IMR-90 (cell line): Measurements from ENCODE around the gene KCNS1. TPM values are rescaled to one million over a fixed set of nuclear protein-coding genes. Genes with fewer than 3 reads are reported as not detected.

Experiments
- ATAC-seq: fragments of 200-7000 bp; cut with Tn5 transposase; 2 replicates; pipeline ENCODE4 v1.9.1; 2020; ENCODE audit warnings: low read depth, mild to moderate bottlenecking, moderate library complexity
- BruUV-seq: library from RNA; stranded (reverse); fragments of 400-500 nt; replicated peaks from 2 replicates; lab custom pipeline; 2021; lab: Mats Ljungman, UMichigan
- CTCF ChIA-PET: fragments of 300-600 bp; formaldehyde crosslinking; extraction: SDS; loops from one replicate; lab custom pipeline; 2021; ENCODE audit warnings: antibody characterized with exemption; lab: Yijun Ruan, JAX
- POLR2A ChIA-PET: fragments of 300-600 bp; sonication (Branson Sonifier 250); formaldehyde crosslinking; loops from one replicate; lab custom pipeline; 2022; ENCODE audit warnings: antibody characterized with exemption; ENCODE audit not compliant: unreplicated experiment; lab: Charles Lee
- DNase-seq: peaks from one replicate; pipeline ENCODE4 v3.0.0; 2013
- H2AFZ ChIP-seq: replicated peaks from 2 replicates; pipeline ENCODE3; 2013; ENCODE audit warnings: low read length, mild to moderate bottlenecking; ENCODE audit not compliant: poor library complexity
- H2AK5ac ChIP-seq: 2 replicates; pipeline ENCODE4 v1.6.1; 2013; ENCODE audit warnings: low read depth, low read length, inconsistent platforms
- H2AK9ac ChIP-seq: replicated peaks from 2 replicates; pipeline ENCODE3; 2013; ENCODE audit warnings: mild to moderate bottlenecking, low read depth, low read length, moderate library complexity; ENCODE audit not compliant: poor library complexity
- H2BK120ac ChIP-seq: 2 replicates; pipeline ENCODE4 v1.6.1; 2013; ENCODE audit warnings: low read depth, low read length, inconsistent platforms
- H2BK15ac ChIP-seq: 3 replicates; pipeline ENCODE4 v1.6.1; 2013; ENCODE audit warnings: low read depth, low read length, inconsistent platforms
- H2BK20ac ChIP-seq: 2 replicates; pipeline ENCODE4 v1.6.1; 2013; ENCODE audit warnings: low read depth, mild to moderate bottlenecking, inconsistent platforms, low read length, moderate library complexity
- H2BK5ac ChIP-seq: 2 replicates; pipeline ENCODE4 v1.6.1; 2013; ENCODE audit warnings: mild to moderate bottlenecking, low read depth, low read length, inconsistent platforms; ENCODE audit not compliant: poor library complexity, severe bottlenecking
- H3K14ac ChIP-seq: replicated peaks from 2 replicates; pipeline ENCODE4 v1.6.1; 2013; ENCODE audit warnings: low read depth, low read length, inconsistent platforms
- H3K18ac ChIP-seq: 2 replicates; pipeline ENCODE4 v1.6.1; 2013; ENCODE audit warnings: low read depth, low read length, control low read depth
- H3K23ac ChIP-seq: 2 replicates; pipeline ENCODE4 v1.6.1; 2013; ENCODE audit warnings: low read depth, low read length, inconsistent platforms
- H3K27ac ChIP-seq: 2 replicates; pipeline ENCODE4 v1.5.1; 2013; ENCODE audit warnings: mild to moderate bottlenecking, control low read depth, low read length; ENCODE audit not compliant: insufficient read depth
- H3K27me3 ChIP-seq: 2 replicates; pipeline ENCODE4 v1.6.1; 2013; ENCODE audit warnings: low read length; ENCODE audit not compliant: control insufficient read depth, insufficient read depth
- H3K36me3 ChIP-seq: 2 replicates; pipeline ENCODE4 v1.6.1; 2013; ENCODE audit warnings: low read length, mixed read lengths; ENCODE audit not compliant: control insufficient read depth, insufficient read depth
- H3K4ac ChIP-seq: 2 replicates; pipeline ENCODE4 v1.6.1; 2013; ENCODE audit warnings: low read depth, low read length, inconsistent platforms
- H3K4me1 ChIP-seq: 2 replicates; pipeline ENCODE4 v1.6.1; 2013; ENCODE audit warnings: low read length, mixed read lengths; ENCODE audit not compliant: control insufficient read depth, insufficient read depth
- H3K4me2 ChIP-seq: 2 replicates; pipeline ENCODE4 v1.6.1; 2013; ENCODE audit warnings: low read depth, mild to moderate bottlenecking, control low read depth, low read length, moderate library complexity
- H3K4me3 ChIP-seq: 2 replicates; pipeline ENCODE4 v1.5.1; 2013; ENCODE audit warnings: low read depth, mild to moderate bottlenecking, control low read depth, low read length, moderate library complexity; ENCODE audit not compliant: insufficient read depth
- H3K56ac ChIP-seq: 2 replicates; pipeline ENCODE4 v1.6.1; 2013; ENCODE audit warnings: low read length, inconsistent platforms; ENCODE audit not compliant: insufficient read depth; ENCODE audit errors: extremely low read depth
- H3K79me1 ChIP-seq, 2 experiments: 2 replicates each; pipeline ENCODE4 v1.6.1; 2013; ENCODE audit warnings: low read length in 2 of 2, inconsistent platforms in 1 of 2, low read depth in 1 of 2
- H3K9ac ChIP-seq: 2 replicates; pipeline ENCODE4 v1.6.1; 2013; ENCODE audit warnings: low read depth, low read length, control low read depth
- H3K9me1 ChIP-seq: 2 replicates; pipeline ENCODE4 v1.6.1; 2013; ENCODE audit warnings: low read length, inconsistent platforms; ENCODE audit not compliant: insufficient read depth
- H3K9me3 ChIP-seq: 2 replicates; pipeline ENCODE4 v1.6.1; 2013; ENCODE audit warnings: low read length; ENCODE audit not compliant: control insufficient read depth, insufficient read depth
- H4K20me1 ChIP-seq: 2 replicates; pipeline ENCODE4 v1.6.1; 2013; ENCODE audit warnings: low read length, inconsistent platforms; ENCODE audit not compliant: insufficient read depth
- H4K5ac ChIP-seq: 2 replicates; pipeline ENCODE4 v1.6.1; 2013; ENCODE audit warnings: mild to moderate bottlenecking, low read depth, low read length, control low read depth
- H4K8ac ChIP-seq, 2 experiments: 2 replicates each; pipeline ENCODE4 v1.6.1; 2013; ENCODE audit warnings: low read depth in 2 of 2, low read length in 2 of 2, control low read depth in 1 of 2, inconsistent platforms in 1 of 2
- H4K91ac ChIP-seq: 2 replicates; pipeline ENCODE4 v1.6.1; 2013; ENCODE audit warnings: low read depth, low read length, inconsistent platforms; ENCODE audit not compliant: insufficient read depth
- BHLHE40 ChIP-seq: fragments of 150-350 bp; IDR thresholded peaks from 2 replicates; pipeline ENCODE4 v1.6.1; 2016; ENCODE audit warnings: mild to moderate bottlenecking, low read depth, low read length
- CEBPB ChIP-seq: IDR thresholded peaks from 2 replicates; pipeline ENCODE4 v1.6.1; 2012; ENCODE audit warnings: low read depth, low read length, improper control_type of control experiment
- CHD1 ChIP-seq: IDR thresholded peaks from 2 replicates; pipeline ENCODE4 v1.6.1; 2012; ENCODE audit warnings: low read depth, low read length, improper control_type of control experiment
- CTCF ChIP-seq: conservative IDR thresholded peaks from 2 replicates; pipeline ENCODE4 v1.5.1; 2012; ENCODE audit warnings: mild to moderate bottlenecking, low read depth, low read length, improper control_type of control experiment
- ELK1 ChIP-seq: fragments of 150-350 bp; IDR thresholded peaks from 2 replicates; pipeline ENCODE4 v1.6.1; 2016; ENCODE audit warnings: low read depth, mild to moderate bottlenecking, low read length, moderate library complexity, borderline replicate concordance
- FOS ChIP-seq: fragments of 150-350 bp; IDR thresholded peaks from 2 replicates; pipeline ENCODE4 v1.6.1; 2016; ENCODE audit warnings: low read depth, low read length
- MAFK ChIP-seq: IDR thresholded peaks from 2 replicates; pipeline ENCODE4 v1.6.1; 2012; ENCODE audit warnings: low read depth, low read length, improper control_type of control experiment
- MAZ ChIP-seq: IDR thresholded peaks from 2 replicates; pipeline ENCODE4 v1.6.1; 2012; ENCODE audit warnings: low read depth, mild to moderate bottlenecking, low read length, improper control_type of control experiment, moderate library complexity, borderline replicate concordance
- MXI1 ChIP-seq: IDR thresholded peaks from 2 replicates; pipeline ENCODE4 v1.6.1; 2012; ENCODE audit warnings: low read depth, mild to moderate bottlenecking, low read length, moderate library complexity, borderline replicate concordance
- NFE2L2 ChIP-seq: fragments of 150-350 bp; IDR thresholded peaks from 2 replicates; pipeline ENCODE4 v1.6.1; 2016; ENCODE audit warnings: low read depth, mild to moderate bottlenecking, low read length
- POLR2A ChIP-seq: IDR thresholded peaks from 2 replicates; pipeline ENCODE4 v1.6.1; 2012; ENCODE audit warnings: mild to moderate bottlenecking, low read depth, low read length
- RAD21 ChIP-seq: IDR thresholded peaks from 2 replicates; pipeline ENCODE4 v1.6.1; 2012; ENCODE audit warnings: low read length, improper control_type of control experiment
- RCOR1 ChIP-seq: IDR thresholded peaks from 2 replicates; pipeline ENCODE4 v1.6.1; 2012; ENCODE audit warnings: mild to moderate bottlenecking, low read length, improper control_type of control experiment; ENCODE audit not compliant: insufficient replicate concordance
- USF2 ChIP-seq: fragments of 150-350 bp; IDR thresholded peaks from 2 replicates; pipeline ENCODE4 v1.6.1; 2017; ENCODE audit warnings: mild to moderate bottlenecking, antibody characterized with exemption, low read length, low read depth
- dilution Hi-C: fragments of 300-500 bp; cut with HindIII; formaldehyde crosslinking; loops from one replicate; pipeline ENCODE4 v1.14.3; 2018; ENCODE audit warnings: low sequenced_read_pairs; ENCODE audit not compliant: unreplicated experiment
- in situ Hi-C: fragments of 300-500 bp; cut with MboI; formaldehyde crosslinking; loops from 3 replicates; pipeline ENCODE4 v1.14.3; 2019; ENCODE audit warnings: low sequenced_read_pairs, inconsistent platforms, mixed read lengths
- intact Hi-C: fragments of 100-400 bp; cut with micrococcal nuclease; formaldehyde crosslinking; loops from 2 replicates; pipeline ENCODE4 v1.10.0; 2022
- polyA plus RNA-seq, 3 experiments: library from polyadenylated mRNA; depleted of rRNA; stranded (reverse); fragments of >200 nt; gene quantifications; 2 replicates each; pipeline ENCODE4 v1.2.3, GENCODE V29; 2012; ENCODE audit warnings: low replicate concordance in 1 of 3
- total RNA-seq: library from RNA; depleted of rRNA; stranded (reverse); fragments of >200 nt; gene quantifications from 2 replicates; pipeline ENCODE4 v1.2.3, GENCODE V29; 2012

The KCNS1 gene
- total and polyA plus RNA-seq, 2 of the 4 experiments (the other 2 are of a cell fraction), result 0.54 to 0.62 TPM

GRCh38 chr20:45112754-45113153 lies 11.8 kb upstream of the KCNS1 start:
- no peak overlapping the region for H3K4ac ChIP-seq
- POLR2A ChIA-PET, result no interaction called here
- H4K5ac ChIP-seq, result no peak overlapping the region
- TF ChIP-seq CHD1 (no peak), USF2 (no peak), RAD21 (no peak), POLR2A (no peak), FOS (no peak), MAFK (no peak), MXI1 (no peak), RCOR1 (no peak), BHLHE40 (no peak), ELK1 (no peak), NFE2L2 (no peak), MAZ (no peak), CTCF (no peak), CEBPB (no peak)
- H3K4me2 ChIP-seq, result no peak overlapping the region
- no peak overlapping the region for H2BK120ac ChIP-seq
- no peak overlapping the region for H3K23ac ChIP-seq
- in situ Hi-C loops (loop anchor here (25.0 kb wide), 1 partner anchor 175 kb away; no protein-coding TSS in a partner anchor), intact Hi-C loops (loop anchor here (1.0 kb wide), 1 partner anchor 68 kb away; no protein-coding TSS in a partner anchor), dilution Hi-C loops (no loop called here)
- H4K8ac ChIP-seq, result no peak overlapping the region
- no peak overlapping the region for H2AK9ac ChIP-seq
- no peaks in the 10 kb centered on the region for H3K9me1 ChIP-seq
- no peak overlapping the region for H3K56ac ChIP-seq
- DNase-seq (no peak), ATAC-seq (no peak)
- H3K27me3 ChIP-seq, result peaks cover 38% of the 10 kb centered on the region
- no peak overlapping the region for H2BK5ac ChIP-seq
- H3K9ac ChIP-seq, result no peak overlapping the region
- no peak overlapping the region for H3K14ac ChIP-seq
- H3K27ac ChIP-seq, result no peak overlapping the region
- H3K36me3 ChIP-seq, result no peaks in the 10 kb centered on the region
- H3K79me1 ChIP-seq, result no peaks in the 10 kb centered on the region
- no peaks in the 10 kb centered on the region for H4K20me1 ChIP-seq
- H2BK20ac ChIP-seq, result no peak overlapping the region
- H3K4me1 ChIP-seq, result no peaks in the 10 kb centered on the region
- CTCF ChIA-PET, result interaction anchor here (0.6 to 2.0 kb wide), 6 partner anchors 16 to 100 kb away, joined by 3 to 13 read pairs (median 4); no protein-coding TSS in a partner anchor
- no peak overlapping the region for H3K18ac ChIP-seq
- no peak overlapping the region for H4K91ac ChIP-seq
- no peak overlapping the region for H2BK15ac ChIP-seq
- H3K4me3 ChIP-seq, result no peak overlapping the region
- H2AFZ ChIP-seq, result no peak overlapping the region
- H2AK5ac ChIP-seq, result no peak overlapping the region
- no TSS peak for BruUV-seq
- H3K9me3 ChIP-seq, result no peaks in the 10 kb centered on the region
